Bronchial epithelial cell (primary cell): Measurements from ENCODE around the gene PAM16. TPM values are rescaled to one million over a fixed set of nuclear protein-coding genes. Genes with fewer than 3 reads are reported as not detected.

ENCODE experiments used
- DNase-seq: peaks from one replicate; pipeline ENCODE4 v3.0.0-alpha.2; 2010; ENCODE audit warnings: low read depth
- FAIRE-seq: peaks from 2 replicates; lab custom pipeline; 2011; peaks lifted over from hg19 to GRCh38; lab: Jason Lieb, UNC
- H3K27me3 ChIP-seq: 2 replicates; pipeline ENCODE4 v1.5.1; 2011; ENCODE audit warnings: low read length; ENCODE audit not compliant: control insufficient read depth, insufficient read depth
- H3K36me3 ChIP-seq: 2 replicates; pipeline ENCODE4 v1.5.1; 2011; ENCODE audit warnings: low read length; ENCODE audit not compliant: control insufficient read depth, insufficient read depth
- H3K4me3 ChIP-seq: 2 replicates; pipeline ENCODE4 v1.5.1; 2011; ENCODE audit warnings: mild to moderate bottlenecking, low read depth, low read length, control low read depth
- total RNA-seq: library from RNA; depleted of rRNA; stranded (reverse); fragments of >200 nt; gene quantifications from 2 replicates; pipeline ENCODE4 v1.2.1, GENCODE V29; 2014
- TF ChIP-seq, protein P1 (sequence below): IDR thresholded peaks from 2 replicates; pipeline ENCODE4 v1.5.1; 2011; ENCODE audit warnings: mild to moderate bottlenecking, moderate library complexity, low read length, control low read depth, inconsistent platforms; ENCODE audit not compliant: insufficient read depth, severe bottlenecking

The PAM16 gene
- total RNA-seq, 1 donor from 2014 or later = 50.3 TPM

DNA sequence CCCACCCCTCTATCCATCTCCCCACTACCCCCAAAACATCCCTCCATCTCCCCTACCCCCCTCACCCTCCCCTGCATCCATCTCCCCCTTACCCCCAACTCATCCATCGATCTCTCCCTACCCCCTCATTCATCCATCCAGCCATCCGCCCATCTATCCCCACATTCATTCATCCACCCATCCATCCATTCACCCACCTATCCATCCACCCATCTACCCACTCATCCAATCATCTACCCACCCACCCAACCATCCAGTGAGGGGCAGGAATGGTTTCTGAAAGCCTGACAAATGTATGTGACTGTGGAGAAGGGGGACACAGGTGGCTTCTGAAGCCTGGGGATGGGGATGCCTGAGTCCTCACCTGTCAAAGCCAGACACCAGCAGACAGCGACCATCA lies 8.8 kb upstream of the PAM16 start:
- Histone ChIP-seq H3K4me3 (no peak overlapping the region), H3K36me3 (peaks cover 10% of the 10 kb centered on the region), H3K27me3 (no peaks in the 10 kb centered on the region)
- DNase-seq = no peak
- FAIRE-seq = no peak
- TF ChIP-seq, protein P1, sequence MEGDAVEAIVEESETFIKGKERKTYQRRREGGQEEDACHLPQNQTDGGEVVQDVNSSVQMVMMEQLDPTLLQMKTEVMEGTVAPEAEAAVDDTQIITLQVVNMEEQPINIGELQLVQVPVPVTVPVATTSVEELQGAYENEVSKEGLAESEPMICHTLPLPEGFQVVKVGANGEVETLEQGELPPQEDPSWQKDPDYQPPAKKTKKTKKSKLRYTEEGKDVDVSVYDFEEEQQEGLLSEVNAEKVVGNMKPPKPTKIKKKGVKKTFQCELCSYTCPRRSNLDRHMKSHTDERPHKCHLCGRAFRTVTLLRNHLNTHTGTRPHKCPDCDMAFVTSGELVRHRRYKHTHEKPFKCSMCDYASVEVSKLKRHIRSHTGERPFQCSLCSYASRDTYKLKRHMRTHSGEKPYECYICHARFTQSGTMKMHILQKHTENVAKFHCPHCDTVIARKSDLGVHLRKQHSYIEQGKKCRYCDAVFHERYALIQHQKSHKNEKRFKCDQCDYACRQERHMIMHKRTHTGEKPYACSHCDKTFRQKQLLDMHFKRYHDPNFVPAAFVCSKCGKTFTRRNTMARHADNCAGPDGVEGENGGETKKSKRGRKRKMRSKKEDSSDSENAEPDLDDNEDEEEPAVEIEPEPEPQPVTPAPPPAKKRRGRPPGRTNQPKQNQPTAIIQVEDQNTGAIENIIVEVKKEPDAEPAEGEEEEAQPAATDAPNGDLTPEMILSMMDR = no peak

DNA sequence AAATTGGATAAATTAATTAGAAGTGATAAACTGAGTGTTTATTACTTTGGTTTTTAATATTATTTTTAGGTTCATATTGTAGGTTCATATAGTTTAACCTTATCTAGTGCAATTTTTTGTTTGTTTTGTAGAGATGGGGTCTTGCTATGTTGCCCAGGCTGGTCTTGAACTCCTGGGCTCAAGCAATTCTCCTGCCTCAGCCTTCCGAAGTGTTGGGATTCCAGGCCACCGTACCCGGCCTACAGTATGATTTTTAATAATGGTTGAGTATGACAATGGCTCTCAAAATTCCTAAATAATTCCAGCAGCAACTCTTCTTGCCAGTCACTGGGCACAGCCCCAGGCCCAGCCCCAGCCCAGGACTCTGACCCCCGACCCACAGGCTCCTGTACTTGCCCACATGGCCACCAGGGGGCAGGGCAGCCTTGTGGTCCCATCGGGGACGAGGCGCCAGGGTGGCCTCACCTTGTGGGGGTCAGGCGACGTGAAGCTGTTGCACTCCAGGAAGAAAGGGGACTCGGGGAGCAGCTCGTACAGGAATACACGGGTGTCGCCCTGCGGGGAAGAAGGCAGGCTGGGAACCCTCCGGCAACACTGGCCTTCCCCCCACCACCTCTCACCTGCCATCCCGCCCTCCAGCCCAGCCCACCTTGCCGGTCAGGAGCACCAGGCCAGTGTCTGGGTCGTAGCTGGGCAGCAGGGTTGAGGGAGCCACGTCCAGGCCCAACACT lies 7.9 kb upstream of the PAM16 start:
- no peak for DNase-seq
- Histone ChIP-seq H3K4me3 (no peak overlapping the region), H3K27me3 (no peaks in the 10 kb centered on the region), H3K36me3 (peaks cover 7% of the 10 kb centered on the region)
- no peak for FAIRE-seq
- TF ChIP-seq, protein P1 = peak; percentile 85

DNA sequence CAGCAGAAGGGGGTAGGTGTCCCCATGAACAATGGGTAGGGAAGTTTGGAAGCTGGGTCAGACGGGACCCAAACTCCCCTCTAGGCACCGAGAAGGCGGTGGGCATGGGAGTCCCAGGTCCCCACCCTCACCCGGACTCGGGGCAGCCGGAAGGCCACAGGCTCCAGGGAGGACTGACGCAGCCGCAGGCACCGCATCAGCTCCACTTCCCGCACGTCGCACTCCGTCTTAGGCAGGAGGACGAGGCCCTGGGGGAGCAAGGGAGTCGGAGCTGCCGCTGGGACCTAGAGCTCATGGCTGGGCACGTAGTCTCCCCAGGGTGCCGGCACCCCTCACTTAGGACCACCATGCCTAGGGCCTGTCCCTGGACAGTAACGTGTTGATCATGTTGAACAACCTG lies 7.1 kb upstream of the PAM16 start:
- TF ChIP-seq, protein P1 = no peak
- Histone ChIP-seq H3K27me3 (no peaks in the 10 kb centered on the region), H3K36me3 (peaks cover 7% of the 10 kb centered on the region), H3K4me3 (no peak overlapping the region)
- DNase-seq (no peak), FAIRE-seq (peak; percentile 7)

DNA sequence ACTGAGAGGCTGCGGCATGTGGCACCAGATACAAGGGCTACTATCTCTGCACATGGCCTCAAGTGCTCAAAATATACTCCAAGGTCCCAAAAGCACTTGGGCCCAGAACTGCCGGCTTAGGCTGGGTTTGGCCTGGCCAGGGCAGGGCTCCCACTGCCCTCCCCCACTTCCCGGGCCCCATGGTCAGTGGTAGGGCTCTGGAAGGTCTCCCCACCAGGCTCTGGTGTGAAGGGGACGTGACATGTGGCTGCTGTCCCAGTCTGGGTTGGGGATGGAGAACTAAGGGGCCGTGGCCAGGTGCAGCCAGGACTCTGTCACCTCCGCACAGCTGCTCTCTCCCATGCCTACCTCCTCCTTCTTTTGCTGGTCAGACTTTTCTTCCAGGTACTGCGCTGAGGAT lies 5.7 kb upstream of the PAM16 start:
- Histone ChIP-seq H3K27me3 (no peaks in the 10 kb centered on the region), H3K36me3 (peaks cover 6% of the 10 kb centered on the region), H3K4me3 (no peak overlapping the region)
- DNase-seq = no peak
- no peak for FAIRE-seq
- TF ChIP-seq, protein P1 = no peak

DNA sequence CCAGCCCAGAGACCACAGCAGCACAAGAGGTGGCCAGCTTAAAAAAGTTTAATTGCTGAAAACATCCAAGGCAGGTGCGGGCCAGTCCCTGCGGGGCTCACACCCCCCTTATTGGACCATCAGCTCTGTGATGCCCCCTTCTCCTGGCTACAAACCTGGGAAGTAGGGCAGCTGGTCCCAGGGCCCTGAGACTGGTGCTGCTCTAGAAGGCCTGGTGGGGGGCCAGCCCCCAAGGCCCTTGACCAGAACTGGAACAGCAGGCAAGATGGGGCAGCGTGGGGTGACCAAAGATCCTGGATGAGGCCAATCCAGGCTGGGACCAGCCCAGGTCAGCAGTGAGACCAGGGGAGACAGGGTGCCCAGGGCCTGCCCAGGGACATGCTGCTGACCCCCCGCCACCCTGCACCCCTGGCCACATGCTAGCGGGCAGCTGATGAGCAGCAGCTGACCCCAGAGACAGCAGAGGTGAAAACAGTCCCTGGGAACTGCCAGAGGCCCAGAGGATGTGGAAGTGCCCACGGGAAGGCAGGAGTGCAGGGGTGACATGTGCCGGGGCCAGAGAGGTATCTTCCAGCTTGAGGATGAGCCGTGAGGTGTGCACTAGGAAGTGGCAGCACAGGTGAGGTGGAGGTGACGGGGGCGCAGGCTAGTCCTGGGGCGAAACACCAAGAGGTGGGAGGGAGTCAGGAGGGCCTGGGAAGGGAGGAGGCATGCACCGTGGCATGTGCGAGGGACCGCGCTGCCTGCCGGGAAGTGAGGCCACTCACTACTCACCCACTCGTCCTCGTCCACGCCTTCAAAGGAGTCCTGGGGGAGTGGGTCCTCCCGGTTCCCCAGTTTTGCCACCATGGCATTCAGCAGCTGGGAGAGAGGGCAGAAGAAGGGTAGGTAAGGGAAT lies 3.6 kb upstream of the PAM16 start:
- H3K4me3 ChIP-seq = no peak overlapping the region
- no peaks in the 10 kb centered on the region for H3K27me3 ChIP-seq
- DNase-seq (no peak), FAIRE-seq (no peak)
- peaks cover 3% of the 10 kb centered on the region for H3K36me3 ChIP-seq
- TF ChIP-seq, protein P1 = no peak
